SU-DHL-6 (cell line): ENCODE data around the gene SPRYD4.

Source experiments
- H2AFZ ChIP-seq: fragments of 200-600 bp; sonication (generic); 2 replicates; pipeline ENCODE4 v1.6.1; 2014; ENCODE audit warnings: low read depth, mild to moderate bottlenecking, moderate library complexity, mixed read lengths, antibody characterized with exemption, low read length; ENCODE audit not compliant: severe bottlenecking
- H3F3A ChIP-seq: fragments of 200-600 bp; shearing (Covaris generic); 2 replicates; pipeline ENCODE4 v1.6.0; 2016; ENCODE audit warnings: antibody characterized with exemption, mild to moderate bottlenecking; ENCODE audit not compliant: insufficient read depth
- H3K27ac ChIP-seq: fragments of 200-600 bp; sonication (generic); 2 replicates; pipeline ENCODE4 v1.5.1; 2016; ENCODE audit warnings: low read depth, mild to moderate bottlenecking, low read length, moderate library complexity, mixed read lengths
- H3K27me3 ChIP-seq: fragments of 200-600 bp; sonication (generic), shearing (Covaris generic); 2 replicates; pipeline ENCODE4 v1.6.0; 2014; ENCODE audit warnings: mild to moderate bottlenecking, low read length
- H3K36me3 ChIP-seq: fragments of 200-600 bp; sonication (generic); 2 replicates; pipeline ENCODE4 v1.6.1; 2014; ENCODE audit warnings: mild to moderate bottlenecking, low read length, mixed read lengths
- H3K4me2 ChIP-seq: fragments of 300-600, 200-600 bp; shearing (Covaris generic), sonication (generic); 2 replicates; pipeline ENCODE4 v1.6.0; 2014; ENCODE audit warnings: low read length, low read depth, mild to moderate bottlenecking; ENCODE audit not compliant: poor library complexity, severe bottlenecking
- H3K4me3 ChIP-seq: fragments of 200-600 bp; sonication (generic); 2 replicates; pipeline ENCODE4 v1.5.1; 2014; ENCODE audit warnings: antibody characterized with exemption, low read length, mild to moderate bottlenecking, mixed read lengths; ENCODE audit not compliant: insufficient read depth, poor library complexity, severe bottlenecking
- H3K79me2 ChIP-seq: fragments of 200-600 bp; sonication (generic); 2 replicates; pipeline ENCODE4 v1.6.1; 2014; ENCODE audit warnings: mild to moderate bottlenecking, low read length, moderate library complexity; ENCODE audit not compliant: insufficient read depth
- H3K9ac ChIP-seq: fragments of 200-600 bp; sonication (generic); 2 replicates; pipeline ENCODE4 v1.7.0; 2014; ENCODE audit warnings: mild to moderate bottlenecking, low read length
- H3K9me2 ChIP-seq: fragments of 200-600 bp; sonication (generic); replicated peaks from 2 replicates; pipeline ENCODE4 v1.6.1; 2014; ENCODE audit warnings: low read length; ENCODE audit not compliant: insufficient read depth
- H3K9me3 ChIP-seq: fragments of 200-600 bp; sonication (generic); 2 replicates; pipeline ENCODE4 v1.6.1; 2014; ENCODE audit warnings: low read length, mixed read lengths; ENCODE audit not compliant: insufficient read depth
- H4K20me1 ChIP-seq: fragments of 200-600 bp; sonication (generic); 2 replicates; pipeline ENCODE4 v1.6.1; 2014; ENCODE audit warnings: low read depth, mild to moderate bottlenecking, antibody characterized with exemption, low read length, moderate library complexity, mixed read lengths
- EZH2phosphoT487 ChIP-seq: fragments of 200-600 bp; sonication (generic), shearing (Covaris generic); conservative IDR thresholded peaks from 2 replicates; pipeline ENCODE4 v1.6.1; 2018; ENCODE audit warnings: mild to moderate bottlenecking, antibody characterized with exemption, low read length, moderate library complexity, mixed read lengths
- TF ChIP-seq, protein P1 (sequence below): fragments of 200-600 bp; sonication (generic); IDR thresholded peaks from one replicate; pipeline ENCODE4 v1.5.1; 2017; ENCODE audit warnings: antibody characterized with exemption, mild to moderate bottlenecking, low read length, moderate library complexity; ENCODE audit not compliant: insufficient read depth, poor library complexity, severe bottlenecking

SPRYD4 gene

DNA sequence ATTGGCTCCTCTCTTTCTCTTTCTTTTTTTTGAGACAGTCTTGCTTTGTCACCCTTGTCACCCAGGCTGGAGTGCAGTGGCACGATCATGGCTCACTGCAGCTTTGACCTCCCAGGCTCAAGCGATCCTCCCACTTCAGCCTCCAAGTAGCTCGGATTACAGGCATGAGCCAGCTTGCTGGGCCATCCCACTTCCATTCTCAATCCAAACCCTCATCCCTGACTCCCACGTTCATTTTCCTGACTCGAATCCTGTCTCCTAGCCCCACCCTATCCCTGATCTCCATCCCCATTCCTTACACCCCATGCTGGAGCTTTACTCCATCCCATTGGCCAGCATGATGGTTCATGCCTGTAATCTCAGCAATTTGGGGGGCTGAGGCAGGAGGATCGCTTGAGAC lies 7.8 kb downstream of the SPRYD4 start:
- Histone ChIP-seq H3F3A (peaks cover 4% of the 10 kb centered on the region; the same call in 1 of the 2 replicates), H3K9ac (no peak overlapping the region), H3K9me3 (no peaks in the 10 kb centered on the region), H4K20me1 (no peaks in the 10 kb centered on the region), H2AFZ (no peak overlapping the region), H3K4me3 (no peak overlapping the region), H3K9me2 (no peaks in the 10 kb centered on the region), H3K4me2 (no peak overlapping the region), H3K27me3 (no peaks in the 10 kb centered on the region), H3K36me3 (no peaks in the 10 kb centered on the region), H3K79me2 (peaks cover 5% of the 10 kb centered on the region; the same call in 1 of the 2 replicates), H3K27ac (no peak overlapping the region)
- TF ChIP-seq EZH2phosphoT487: no peak
- TF ChIP-seq, protein P1, sequence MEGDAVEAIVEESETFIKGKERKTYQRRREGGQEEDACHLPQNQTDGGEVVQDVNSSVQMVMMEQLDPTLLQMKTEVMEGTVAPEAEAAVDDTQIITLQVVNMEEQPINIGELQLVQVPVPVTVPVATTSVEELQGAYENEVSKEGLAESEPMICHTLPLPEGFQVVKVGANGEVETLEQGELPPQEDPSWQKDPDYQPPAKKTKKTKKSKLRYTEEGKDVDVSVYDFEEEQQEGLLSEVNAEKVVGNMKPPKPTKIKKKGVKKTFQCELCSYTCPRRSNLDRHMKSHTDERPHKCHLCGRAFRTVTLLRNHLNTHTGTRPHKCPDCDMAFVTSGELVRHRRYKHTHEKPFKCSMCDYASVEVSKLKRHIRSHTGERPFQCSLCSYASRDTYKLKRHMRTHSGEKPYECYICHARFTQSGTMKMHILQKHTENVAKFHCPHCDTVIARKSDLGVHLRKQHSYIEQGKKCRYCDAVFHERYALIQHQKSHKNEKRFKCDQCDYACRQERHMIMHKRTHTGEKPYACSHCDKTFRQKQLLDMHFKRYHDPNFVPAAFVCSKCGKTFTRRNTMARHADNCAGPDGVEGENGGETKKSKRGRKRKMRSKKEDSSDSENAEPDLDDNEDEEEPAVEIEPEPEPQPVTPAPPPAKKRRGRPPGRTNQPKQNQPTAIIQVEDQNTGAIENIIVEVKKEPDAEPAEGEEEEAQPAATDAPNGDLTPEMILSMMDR: no peak

DNA sequence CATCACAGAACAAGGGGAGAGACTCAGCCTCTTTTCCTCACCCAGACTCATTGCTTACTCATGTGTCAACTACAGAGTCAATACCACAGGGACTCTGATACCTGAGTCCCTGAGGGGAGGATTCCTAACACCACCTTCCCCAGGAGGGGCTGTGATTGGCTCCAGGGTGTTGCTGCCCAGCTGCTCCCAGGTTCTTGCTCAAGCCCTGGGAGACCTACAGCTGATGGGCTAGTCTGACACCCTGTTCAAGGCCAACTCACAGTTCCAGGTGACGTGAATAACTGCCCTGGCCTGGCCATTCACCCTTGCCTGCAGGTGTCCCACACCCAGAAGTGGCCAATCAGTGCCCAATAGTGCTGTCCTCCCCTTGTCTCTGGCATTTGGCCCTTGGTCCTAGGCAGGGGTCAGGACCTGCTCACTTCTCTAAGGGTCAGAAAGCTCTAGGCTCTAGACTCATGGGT lies 8.6 kb downstream of the SPRYD4 start:
- Histone ChIP-seq H3K79me2 (no peaks in the 10 kb centered on the region; the same call in 1 of the 2 replicates), H3K9me2 (no peaks in the 10 kb centered on the region), H2AFZ (no peak overlapping the region), H3K4me3 (no peak overlapping the region), H3K36me3 (no peaks in the 10 kb centered on the region), H3K27ac (no peak overlapping the region), H3K4me2 (no peak overlapping the region), H3K27me3 (no peaks in the 10 kb centered on the region), H3K9me3 (no peaks in the 10 kb centered on the region), H4K20me1 (no peaks in the 10 kb centered on the region), H3F3A (peaks cover 4% of the 10 kb centered on the region; the same call in 1 of the 2 replicates), H3K9ac (no peak overlapping the region)
- TF ChIP-seq EZH2phosphoT487: no peak
- TF ChIP-seq, protein P1: no peak

DNA sequence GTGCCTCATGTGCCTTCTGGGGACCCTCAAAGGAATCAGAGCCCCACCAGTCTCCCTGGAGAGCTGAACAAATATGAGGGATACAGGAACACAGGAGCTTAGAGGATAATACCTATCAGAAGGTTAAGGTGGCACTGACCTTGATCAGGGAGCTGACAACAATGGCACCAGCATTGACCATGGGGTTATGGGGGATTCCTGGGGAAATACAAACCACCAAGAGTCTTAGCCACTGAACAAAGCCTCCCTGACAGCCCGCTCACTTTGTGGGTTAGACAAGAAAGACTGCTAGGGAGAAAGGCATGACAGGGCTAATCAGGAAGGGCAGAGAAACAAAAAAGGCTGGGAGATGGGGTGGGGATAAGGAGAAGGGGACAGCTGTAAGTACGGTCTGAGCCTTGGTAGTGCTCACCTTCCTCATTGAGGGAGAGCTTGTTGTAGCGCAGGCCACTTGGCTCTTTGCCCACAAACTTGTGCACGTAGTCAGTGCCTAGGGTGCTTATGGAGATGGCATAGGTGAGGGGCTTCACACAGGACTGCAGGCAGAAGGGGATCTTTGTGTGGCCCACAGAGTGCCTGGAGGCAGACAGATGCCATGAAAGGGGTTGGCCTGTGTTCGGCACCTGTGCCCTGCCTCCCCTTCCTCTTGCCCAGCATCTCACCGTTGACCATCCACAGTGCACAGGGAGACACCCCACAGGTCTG lies 9.3 kb downstream of the SPRYD4 start:
- H3K79me2 ChIP-seq: no peaks in the 10 kb centered on the region
- H3K4me3 ChIP-seq: no peak overlapping the region
- no peaks in the 10 kb centered on the region for H3K9me3 ChIP-seq
- no peaks in the 10 kb centered on the region for H3K9me2 ChIP-seq
- H3K27me3 ChIP-seq: no peaks in the 10 kb centered on the region
- no peaks in the 10 kb centered on the region for H4K20me1 ChIP-seq
- no peak for TF ChIP-seq EZH2phosphoT487
- TF ChIP-seq, protein P1: no peak
- H3K4me2 ChIP-seq: no peak overlapping the region
- no peak overlapping the region for H2AFZ ChIP-seq
- H3K27ac ChIP-seq: no peak overlapping the region
- H3K9ac ChIP-seq: no peak overlapping the region
- H3F3A ChIP-seq: peaks cover 4% of the 10 kb centered on the region; the same call in 1 of the 2 replicates
- no peaks in the 10 kb centered on the region for H3K36me3 ChIP-seq
